GM12874 (cell line): ENCODE measurements around the gene FRRS1.

Experiments
- CTCF ChIP-seq: IDR thresholded peaks from 2 replicates; pipeline ENCODE4 v1.5.1; 2011; ENCODE audit warnings: low read depth, mild to moderate bottlenecking, control low read depth, low read length, moderate library complexity; ENCODE audit not compliant: insufficient read depth

FRRS1 gene

GRCh38 chr1:99789715-99790114, 23.3 kb upstream of the FRRS1 start:
- TF ChIP-seq CTCF = no peak

GRCh38 chr1:99788896-99789295, 22.5 kb upstream of the FRRS1 start:
- no peak for TF ChIP-seq CTCF

GRCh38 chr1:99786751-99787501, 20.5 kb upstream of the FRRS1 start:
- TF ChIP-seq CTCF = no peak

- no peak for TF ChIP-seq CTCF
These were observed 18.4 kb upstream of the FRRS1 start for GRCh38 chr1:99784809-99785255.

GRCh38 chr1:99784143-99784542, 17.7 kb upstream of the FRRS1 start:
- TF ChIP-seq CTCF = no peak

- TF ChIP-seq CTCF = no peak
These were observed 16.5 kb upstream of the FRRS1 start for GRCh38 chr1:99782920-99783319.

GRCh38 chr1:99782397-99782796, 16.0 kb upstream of the FRRS1 start:
- TF ChIP-seq CTCF = no peak
